H9 (cell line): ENCODE results near the gene MOB4. TPM values are rescaled to one million over a fixed set of nuclear protein-coding genes. Genes with fewer than 3 reads are reported as not detected.
"Not testable (repeated sequence)": the region's sequence is repeated elsewhere in the genome, so short reads cannot be mapped to it uniquely, and the experiment has no call there.

Experiments
- DNase-seq: peaks from one replicate; pipeline ENCODE4 v3.0.0-alpha.2; 2017
- H2AFZ ChIP-seq: one replicate; pipeline ENCODE4 v1.6.1; 2013; ENCODE audit warnings: mild to moderate bottlenecking, low read length, control low read depth, moderate library complexity
- H2AK5ac ChIP-seq: 2 replicates; pipeline ENCODE4 v1.6.1; 2013; ENCODE audit warnings: low read length, control low read depth, mixed read lengths; ENCODE audit not compliant: insufficient read length
- H2BK120ac ChIP-seq: one replicate; pipeline ENCODE4 v1.6.1; 2013; ENCODE audit warnings: low read depth, mild to moderate bottlenecking, low read length, control low read depth, inconsistent platforms; ENCODE audit not compliant: poor library complexity, severe bottlenecking
- H2BK12ac ChIP-seq: 2 replicates; pipeline ENCODE4 v1.6.1; 2013; ENCODE audit warnings: low read length, control low read depth, mixed read lengths, low read depth; ENCODE audit not compliant: insufficient read length
- H2BK15ac ChIP-seq: 2 replicates; pipeline ENCODE4 v1.6.1; 2013; ENCODE audit warnings: low read depth, low read length, control low read depth
- H2BK20ac ChIP-seq: one replicate; pipeline ENCODE4 v1.6.1; 2013; ENCODE audit warnings: low read depth, mild to moderate bottlenecking, low read length, control low read depth, inconsistent platforms; ENCODE audit not compliant: poor library complexity, severe bottlenecking
- H2BK5ac ChIP-seq: 2 replicates; pipeline ENCODE4 v1.6.1; 2013; ENCODE audit warnings: low read length, control low read depth, mixed read lengths; ENCODE audit not compliant: insufficient read length
- H3K14ac ChIP-seq: 2 replicates; pipeline ENCODE4 v1.6.1; 2013; ENCODE audit warnings: low read length, control low read depth; ENCODE audit not compliant: insufficient read depth
- H3K18ac ChIP-seq: 2 replicates; pipeline ENCODE4 v1.6.1; 2013; ENCODE audit warnings: low read depth, mild to moderate bottlenecking, mixed read lengths, low read length, control low read depth; ENCODE audit not compliant: insufficient read length
- H3K23ac ChIP-seq: 2 replicates; pipeline ENCODE4 v1.6.1; 2013; ENCODE audit warnings: low read length, control low read depth, mixed read lengths, low read depth; ENCODE audit not compliant: insufficient read length
- H3K23me2 ChIP-seq: 2 replicates; pipeline ENCODE4 v1.6.1; 2013; ENCODE audit warnings: low read depth, mild to moderate bottlenecking, mixed read lengths, low read length, control low read depth; ENCODE audit not compliant: insufficient read length, poor library complexity, severe bottlenecking
- H3K27ac ChIP-seq: 2 replicates; pipeline ENCODE4 v1.5.1; 2013; ENCODE audit warnings: low read length, control low read depth, mixed read lengths, low read depth; ENCODE audit not compliant: insufficient read length
- H3K27me3 ChIP-seq: 2 replicates; pipeline ENCODE4 v1.6.1; 2013; ENCODE audit warnings: low read length, control low read depth, inconsistent platforms; ENCODE audit not compliant: insufficient read depth
- H3K4ac ChIP-seq: 2 replicates; pipeline ENCODE4 v1.6.1; 2013; ENCODE audit warnings: low read depth, mild to moderate bottlenecking, control low read depth, inconsistent platforms, low read length, moderate library complexity
- H3K4me1 ChIP-seq: 2 replicates; pipeline ENCODE4 v1.6.1; 2013; ENCODE audit warnings: low read length, control low read depth, inconsistent platforms; ENCODE audit not compliant: insufficient read depth
- H3K4me2 ChIP-seq: 2 replicates; pipeline ENCODE4 v1.6.1; 2013; ENCODE audit warnings: low read length, control low read depth, mixed read lengths; ENCODE audit not compliant: insufficient read length, insufficient read depth
- H3K56ac ChIP-seq: 2 replicates; pipeline ENCODE4 v1.6.1; 2013; ENCODE audit warnings: low read depth, mild to moderate bottlenecking, mixed read lengths, low read length, control low read depth; ENCODE audit not compliant: insufficient read length
- H3K79me1 ChIP-seq: 2 replicates; pipeline ENCODE4 v1.6.1; 2013; ENCODE audit warnings: low read depth, mild to moderate bottlenecking, moderate library complexity, low read length, control low read depth, inconsistent platforms; ENCODE audit not compliant: insufficient read depth, poor library complexity, severe bottlenecking
- H3K79me2 ChIP-seq: 2 replicates; pipeline ENCODE4 v1.6.1; 2013; ENCODE audit warnings: low read length, control low read depth, inconsistent platforms; ENCODE audit not compliant: insufficient read depth
- H3K9ac ChIP-seq: 2 replicates; pipeline ENCODE4 v1.6.1; 2013; ENCODE audit warnings: low read length, control low read depth, mixed read lengths; ENCODE audit not compliant: insufficient read length; ENCODE audit errors: extremely low read depth
- H3K9me3 ChIP-seq: one replicate; pipeline ENCODE4 v1.6.1; 2013; ENCODE audit warnings: low read depth, low read length, inconsistent platforms; ENCODE audit not compliant: control insufficient read depth
- H3T11ph ChIP-seq: one replicate; pipeline ENCODE4 v1.6.1; 2013; ENCODE audit warnings: mild to moderate bottlenecking, low read length, control low read depth, inconsistent platforms
- H4K20me1 ChIP-seq: one replicate; pipeline ENCODE4 v1.6.1; 2013; ENCODE audit not compliant: control insufficient read depth, insufficient read length, insufficient read depth
- H4K5ac ChIP-seq: 2 replicates; pipeline ENCODE4 v1.6.1; 2013; ENCODE audit warnings: low read depth, mild to moderate bottlenecking, mixed read lengths, low read length, control low read depth; ENCODE audit not compliant: insufficient read length
- H4K8ac ChIP-seq: replicated peaks from 2 replicates; pipeline ENCODE4 v1.6.1; 2013; ENCODE audit warnings: low read length, control low read depth, mixed read lengths, low read depth; ENCODE audit not compliant: insufficient read length
- H4K91ac ChIP-seq: 2 replicates; pipeline ENCODE4 v1.6.1; 2013; ENCODE audit warnings: low read depth, mild to moderate bottlenecking, moderate library complexity, mixed read lengths, low read length, control low read depth; ENCODE audit not compliant: insufficient read length
- H3K27ac Mint-ChIP-seq, 3 experiments: 2 replicates in 2 of 3; 3 replicates in 1 of 3; pipeline ENCODE4 v1.8.0; 2020 to 2021; ENCODE audit warnings: mixed read lengths in 3 of 3, mild to moderate bottlenecking in 1 of 3, moderate library complexity in 1 of 3
- H3K27me3 Mint-ChIP-seq: 2 replicates; pipeline ENCODE4 v1.8.0; 2021; ENCODE audit warnings: low read depth, mild to moderate bottlenecking, moderate library complexity, mixed read lengths
- H3K36me3 Mint-ChIP-seq, 3 experiments: 2 replicates in 2 of 3; 3 replicates in 1 of 3; pipeline ENCODE4 v1.8.0; 2020 to 2021; ENCODE audit warnings: low read depth in 3 of 3, mixed read lengths in 3 of 3; ENCODE audit not compliant: insufficient read depth in 1 of 3
- H3K4me1 Mint-ChIP-seq, 2 experiments: 2 replicates each; pipeline ENCODE4 v1.8.0; 2020; ENCODE audit warnings: mixed read lengths in 2 of 2
- H3K4me3 Mint-ChIP-seq, 2 experiments: 2 replicates in 1 of 2; 3 replicates in 1 of 2; pipeline ENCODE4 v1.8.0; 2020 to 2021; ENCODE audit warnings: mild to moderate bottlenecking in 2 of 2, mixed read lengths in 2 of 2, moderate library complexity in 1 of 2
- H3K9me3 Mint-ChIP-seq, 2 experiments: 2 replicates in 1 of 2; 3 replicates in 1 of 2; pipeline ENCODE4 v1.8.0; 2020; ENCODE audit warnings: mild to moderate bottlenecking in 2 of 2, mixed read lengths in 2 of 2, moderate library complexity in 1 of 2
- CTCF ChIP-seq: fragments of 200-600 bp; sonication (generic); conservative IDR thresholded peaks from 3 replicates; pipeline ENCODE4 v1.8.0; 2021; ENCODE audit warnings: antibody characterized with exemption, mild to moderate bottlenecking
- WGBS: extraction: QIAGEN DNeasy Blood & Tissue Kit; methylation state at CpG from one replicate; pipeline ENCODE4 v1.1.7; 2013; ENCODE audit warnings: missing lambda C conversion rate, low lambda C conversion rate, mixed read lengths; ENCODE audit not compliant: insufficient read length; ENCODE audit errors: extremely low coverage; 5-methylcytosine and 5-hydroxymethylcytosine counted together
- total RNA-seq: library from RNA; stranded (reverse); gene quantifications from 2 replicates; pipeline ENCODE4 v1.2.1, GENCODE V29; 2021

MOB4 gene
- total RNA-seq, 1 experiment from 2014 or later, result 57.6 TPM

- Histone ChIP-seq H4K20me1 (no peaks in the 10 kb centered on the region), H3K56ac (no peak overlapping the region), H3K27me3 (no peaks in the 10 kb centered on the region), H3K79me2 (no peaks in the 10 kb centered on the region), H2BK15ac (no peak overlapping the region), H3K9ac (no peak overlapping the region), H3K79me1 (peaks cover 4% of the 10 kb centered on the region), H2AK5ac (no peak overlapping the region), H3K4me2 (no peak overlapping the region), H2BK120ac (no peak overlapping the region), H3T11ph (no peak overlapping the region), H2BK12ac (no peak overlapping the region), H2BK5ac (no peak overlapping the region), H3K23me2 (no peaks in the 10 kb centered on the region), H3K27ac (no peak overlapping the region), H4K8ac (no peak overlapping the region), H4K91ac (no peak overlapping the region), H3K23ac (no peak overlapping the region), H3K4ac (no peak overlapping the region), H3K4me1 (no peaks in the 10 kb centered on the region), H2AFZ (no peak overlapping the region), H4K5ac (no peak overlapping the region), H3K14ac (no peak overlapping the region), H3K18ac (no peak overlapping the region), H3K9me3 (no peaks in the 10 kb centered on the region), H2BK20ac (no peak overlapping the region)
- Mint-ChIP-seq H3K9me3 (no peaks in the 10 kb centered on the region), H3K27ac (peak overlapping the region in 1 of 3 experiments; percentile 64; a peak in 2 of 7 replicates), H3K36me3 (peaks cover 22 to 63% (median 35%) of the 10 kb centered on the region in 3 experiments), H3K4me1 (no peaks in the 10 kb centered on the region), H3K4me3 (no peak overlapping the region), H3K27me3 (no peaks in the 10 kb centered on the region)
- no peak for TF ChIP-seq CTCF
- DNase-seq, result no peak
- WGBS, result no CpG with 5 or more reads among the region's 5 CpGs
These were observed 32.7 kb downstream of the MOB4 start for GRCh38 chr2:197548582-197548981.

- not testable (repeated sequence) for H3K4me3 Mint-ChIP-seq, H3T11ph ChIP-seq, H2BK120ac ChIP-seq, H2BK20ac ChIP-seq, H2BK15ac ChIP-seq, H3K18ac ChIP-seq, H2BK12ac ChIP-seq, H3K4me2 ChIP-seq, H3K9ac ChIP-seq, H3K23ac ChIP-seq, H3K56ac ChIP-seq, H3K4me1 ChIP-seq, H3K79me2 ChIP-seq, H4K5ac ChIP-seq, H4K91ac ChIP-seq, H3K27me3 ChIP-seq, H2AK5ac ChIP-seq, H3K14ac ChIP-seq, H3K27me3 Mint-ChIP-seq, H2AFZ ChIP-seq, H4K8ac ChIP-seq, H3K27ac ChIP-seq, H4K20me1 ChIP-seq, DNase-seq, H3K9me3 ChIP-seq, H3K4ac ChIP-seq, H2BK5ac ChIP-seq, H3K79me1 ChIP-seq, H3K27ac Mint-ChIP-seq, H3K23me2 ChIP-seq, H3K4me1 Mint-ChIP-seq, H3K9me3 Mint-ChIP-seq
- H3K36me3 Mint-ChIP-seq, result peaks cover 20 to 56% (median 27%) of the 10 kb centered on the region in 3 experiments
- no CpG with 5 or more reads among the region's 2 CpGs for WGBS
These were observed 35.4 kb downstream of the MOB4 start for GRCh38 chr2:197551260-197551659.
